ENCODE results near the gene CALN1. TPM values are rescaled to one million over a fixed set of nuclear protein-coding genes. Genes with fewer than 3 reads are reported as not detected.

Gene CALN1
- total RNA-seq, 1 experiment from 2014 or later: not detected

GRCh38 chr7:72152161-72153131, 259.7 kb downstream of the CALN1 start:
- no peak overlapping the region for H3K4me3 ChIP-seq (ENCODE audit: low read length)
- no peak for DNase-seq
- no peak overlapping the region for H3K27ac ChIP-seq (ENCODE audit: low read length)
- H4K20me1 ChIP-seq (ENCODE audit: insufficient read depth, low read depth, low read length): no peaks in the 10 kb centered on the region
- no peaks in the 10 kb centered on the region for H3K79me2 ChIP-seq (ENCODE audit: low read length)
- H3K9me3 ChIP-seq (ENCODE audit: low read length): no peaks in the 10 kb centered on the region
- no peak overlapping the region for H2AFZ ChIP-seq (ENCODE audit: low read length)
- no peak overlapping the region for H3K4me2 ChIP-seq (ENCODE audit: low read depth, low read length, poor library complexity, severe bottlenecking)
- no peaks in the 10 kb centered on the region; the same call in 1 of the 2 replicates for H3K9me2 ChIP-seq (replicated peaks; ENCODE audit: insufficient read depth, low read length)
- no peaks in the 10 kb centered on the region for H3K4me1 ChIP-seq (ENCODE audit: low read length)
- no peaks in the 10 kb centered on the region for H3K27me3 ChIP-seq (ENCODE audit: low read length)
- H3K9ac ChIP-seq (ENCODE audit: low read length): no peak overlapping the region
- H3K36me3 ChIP-seq (ENCODE audit: insufficient read depth, low read length): no peaks in the 10 kb centered on the region

- H3K9me2 ChIP-seq (replicated peaks; ENCODE audit: insufficient read depth, low read length): no peaks in the 10 kb centered on the region
- no peaks in the 10 kb centered on the region for H4K20me1 ChIP-seq (ENCODE audit: insufficient read depth, low read depth, low read length)
- H3K79me2 ChIP-seq (ENCODE audit: low read length): no peaks in the 10 kb centered on the region
- no peaks in the 10 kb centered on the region for H3K27me3 ChIP-seq (ENCODE audit: low read length)
- no peaks in the 10 kb centered on the region for H3K9me3 ChIP-seq (ENCODE audit: low read length)
- no peak overlapping the region for H2AFZ ChIP-seq (ENCODE audit: low read length)
- no peak for DNase-seq
- H3K36me3 ChIP-seq (ENCODE audit: insufficient read depth, low read length): no peaks in the 10 kb centered on the region
- H3K4me1 ChIP-seq (ENCODE audit: low read length): no peaks in the 10 kb centered on the region
- no peak overlapping the region for H3K27ac ChIP-seq (ENCODE audit: low read length)
- H3K9ac ChIP-seq (ENCODE audit: low read length): no peak overlapping the region
- no peak overlapping the region for H3K4me2 ChIP-seq (ENCODE audit: low read depth, low read length, poor library complexity, severe bottlenecking)
- no peak overlapping the region for H3K4me3 ChIP-seq (ENCODE audit: low read length)
These were observed 271.6 kb downstream of the CALN1 start for GRCh38 chr7:72140566-72140965.

DNA sequence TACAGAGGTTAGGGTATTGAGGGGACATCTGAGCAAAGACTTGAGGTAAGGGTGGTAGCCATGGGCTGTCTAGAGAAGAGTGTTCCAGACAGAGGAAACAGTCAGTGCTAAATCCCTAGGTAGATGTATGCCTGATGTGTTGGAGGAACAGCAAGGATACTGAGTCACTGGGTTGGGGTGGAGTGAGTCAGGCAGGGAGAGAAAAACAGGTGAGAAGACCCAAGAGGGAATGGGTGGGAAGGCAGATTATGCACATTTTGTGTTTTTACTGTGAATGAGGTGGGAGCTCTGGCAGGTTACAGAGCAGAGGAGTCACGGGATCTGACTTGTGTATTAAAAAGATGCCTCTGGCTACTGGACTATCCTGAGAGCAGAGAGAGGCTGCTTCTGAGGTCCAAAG, 285.0 kb downstream of the CALN1 start:
- Histone ChIP-seq H2AFZ (ENCODE audit: low read length) (no peak overlapping the region), H3K9ac (ENCODE audit: low read length) (no peak overlapping the region), H3K9me2 (replicated peaks; ENCODE audit: insufficient read depth, low read length) (no peaks in the 10 kb centered on the region), H3K4me2 (ENCODE audit: low read depth, low read length, poor library complexity, severe bottlenecking) (no peak overlapping the region), H4K20me1 (ENCODE audit: insufficient read depth, low read depth, low read length) (no peaks in the 10 kb centered on the region), H3K4me3 (ENCODE audit: low read length) (no peak overlapping the region), H3K36me3 (ENCODE audit: insufficient read depth, low read length) (no peaks in the 10 kb centered on the region), H3K9me3 (ENCODE audit: low read length) (no peaks in the 10 kb centered on the region), H3K4me1 (ENCODE audit: low read length) (no peaks in the 10 kb centered on the region), H3K79me2 (ENCODE audit: low read length) (no peaks in the 10 kb centered on the region), H3K27me3 (ENCODE audit: low read length) (no peaks in the 10 kb centered on the region), H3K27ac (ENCODE audit: low read length) (no peak overlapping the region)
- DNase-seq: no peak

DNA sequence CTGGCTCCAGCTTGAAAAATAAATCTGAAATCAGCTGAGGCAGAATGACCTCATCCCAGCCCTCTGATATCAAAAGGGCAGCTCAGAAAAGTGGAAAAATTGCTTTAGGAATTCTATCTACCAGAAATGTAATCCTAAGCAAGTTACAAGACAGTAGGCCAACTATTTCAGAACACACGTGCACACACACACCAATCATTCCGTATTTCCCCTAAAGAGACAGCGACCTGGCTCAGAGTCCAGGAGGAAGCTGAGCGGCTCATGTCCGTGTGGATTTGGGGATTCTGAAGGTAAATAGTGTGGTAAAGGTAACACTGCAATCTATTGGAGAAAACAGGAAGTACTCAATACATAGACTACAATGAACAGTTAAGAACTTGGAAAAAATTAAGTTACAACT, 288.2 kb downstream of the CALN1 start:
- Histone ChIP-seq H3K36me3 (ENCODE audit: insufficient read depth, low read length) (no peaks in the 10 kb centered on the region), H3K27me3 (ENCODE audit: low read length) (no peaks in the 10 kb centered on the region), H3K79me2 (ENCODE audit: low read length) (no peaks in the 10 kb centered on the region), H3K4me1 (ENCODE audit: low read length) (no peaks in the 10 kb centered on the region), H3K9me3 (ENCODE audit: low read length) (no peaks in the 10 kb centered on the region), H3K4me3 (ENCODE audit: low read length) (no peak overlapping the region), H3K9me2 (replicated peaks; ENCODE audit: insufficient read depth, low read length) (no peaks in the 10 kb centered on the region), H3K9ac (ENCODE audit: low read length) (no peak overlapping the region), H3K4me2 (ENCODE audit: low read depth, low read length, poor library complexity, severe bottlenecking) (no peak overlapping the region), H4K20me1 (ENCODE audit: insufficient read depth, low read depth, low read length) (no peaks in the 10 kb centered on the region), H2AFZ (ENCODE audit: low read length) (no peak overlapping the region), H3K27ac (ENCODE audit: low read length) (no peak overlapping the region)
- DNase-seq: no peak

- H3K9me3 ChIP-seq (ENCODE audit: low read length): no peaks in the 10 kb centered on the region
- H3K27ac ChIP-seq (ENCODE audit: low read length): no peak overlapping the region
- no peaks in the 10 kb centered on the region for H3K27me3 ChIP-seq (ENCODE audit: low read length)
- no peaks in the 10 kb centered on the region for H3K79me2 ChIP-seq (ENCODE audit: low read length)
- H2AFZ ChIP-seq (ENCODE audit: low read length): no peak overlapping the region
- no peak overlapping the region for H3K4me2 ChIP-seq (ENCODE audit: low read depth, low read length, poor library complexity, severe bottlenecking)
- no peaks in the 10 kb centered on the region for H3K4me1 ChIP-seq (ENCODE audit: low read length)
- no peak overlapping the region for H3K9ac ChIP-seq (ENCODE audit: low read length)
- H4K20me1 ChIP-seq (ENCODE audit: insufficient read depth, low read depth, low read length): no peaks in the 10 kb centered on the region
- DNase-seq: no peak
- H3K4me3 ChIP-seq (ENCODE audit: low read length): no peak overlapping the region
- H3K36me3 ChIP-seq (ENCODE audit: insufficient read depth, low read length): no peaks in the 10 kb centered on the region
- no peaks in the 10 kb centered on the region for H3K9me2 ChIP-seq (replicated peaks; ENCODE audit: insufficient read depth, low read length)
These were observed 293.8 kb downstream of the CALN1 start for GRCh38 chr7:72118366-72118765.

DNA sequence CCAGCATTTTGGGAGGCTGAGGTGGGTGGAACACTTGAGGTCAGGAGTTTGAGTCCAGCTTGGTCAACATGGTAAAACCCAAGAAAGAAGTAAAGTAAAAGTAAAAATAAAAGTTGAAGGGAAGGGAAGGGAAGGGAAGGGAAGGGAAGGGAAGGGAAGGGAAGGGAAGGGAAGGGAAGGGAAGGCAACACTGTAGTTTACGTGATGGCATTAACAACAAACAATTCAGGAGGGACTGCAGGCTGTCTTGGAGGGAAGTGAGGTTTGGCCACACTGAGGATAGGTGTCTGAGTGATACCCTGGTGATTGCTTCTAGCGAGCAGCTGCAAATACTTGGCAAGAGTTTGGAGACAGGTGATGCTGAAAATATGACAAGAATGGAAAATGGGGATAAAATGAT, 298.0 kb downstream of the CALN1 start:
- no peaks in the 10 kb centered on the region for H3K9me2 ChIP-seq (replicated peaks; ENCODE audit: insufficient read depth, low read length)
- H3K9me3 ChIP-seq (ENCODE audit: low read length): no peaks in the 10 kb centered on the region
- H3K27me3 ChIP-seq (ENCODE audit: low read length): no peaks in the 10 kb centered on the region
- H3K27ac ChIP-seq (ENCODE audit: low read length): no peak overlapping the region
- no peaks in the 10 kb centered on the region for H3K36me3 ChIP-seq (ENCODE audit: insufficient read depth, low read length)
- no peak for DNase-seq
- no peak overlapping the region for H3K4me2 ChIP-seq (ENCODE audit: low read depth, low read length, poor library complexity, severe bottlenecking)
- H3K79me2 ChIP-seq (ENCODE audit: low read length): no peaks in the 10 kb centered on the region
- no peak overlapping the region for H2AFZ ChIP-seq (ENCODE audit: low read length)
- H3K4me3 ChIP-seq (ENCODE audit: low read length): no peak overlapping the region
- no peaks in the 10 kb centered on the region for H4K20me1 ChIP-seq (ENCODE audit: insufficient read depth, low read depth, low read length)
- no peak overlapping the region for H3K9ac ChIP-seq (ENCODE audit: low read length)
- H3K4me1 ChIP-seq (ENCODE audit: low read length): no peaks in the 10 kb centered on the region

- H2AFZ ChIP-seq (ENCODE audit: low read length): no peak overlapping the region
- no peaks in the 10 kb centered on the region for H3K27me3 ChIP-seq (ENCODE audit: low read length)
- no peaks in the 10 kb centered on the region for H3K36me3 ChIP-seq (ENCODE audit: insufficient read depth, low read length)
- no peak overlapping the region for H3K9ac ChIP-seq (ENCODE audit: low read length)
- no peaks in the 10 kb centered on the region for H4K20me1 ChIP-seq (ENCODE audit: insufficient read depth, low read depth, low read length)
- no peaks in the 10 kb centered on the region for H3K4me1 ChIP-seq (ENCODE audit: low read length)
- H3K27ac ChIP-seq (ENCODE audit: low read length): no peak overlapping the region
- no peaks in the 10 kb centered on the region; the same call in 1 of the 2 replicates for H3K9me3 ChIP-seq (ENCODE audit: low read length)
- DNase-seq: no peak
- H3K9me2 ChIP-seq (replicated peaks; ENCODE audit: insufficient read depth, low read length): no peaks in the 10 kb centered on the region
- no peak overlapping the region for H3K4me3 ChIP-seq (ENCODE audit: low read length)
- H3K4me2 ChIP-seq (ENCODE audit: low read depth, low read length, poor library complexity, severe bottlenecking): no peak overlapping the region
- H3K79me2 ChIP-seq (ENCODE audit: low read length): no peaks in the 10 kb centered on the region
These were observed 299.1 kb downstream of the CALN1 start for GRCh38 chr7:72112992-72113391.

- no peaks in the 10 kb centered on the region for H4K20me1 ChIP-seq (ENCODE audit: insufficient read depth, low read depth, low read length)
- H3K27me3 ChIP-seq (ENCODE audit: low read length): 0 out of 2 replicates have a peak, but pooled peaks cover 3% of the 10 kb centered on the region
- H3K9me2 ChIP-seq (replicated peaks; ENCODE audit: insufficient read depth, low read length): no peaks in the 10 kb centered on the region
- H3K9me3 ChIP-seq (ENCODE audit: low read length): no peaks in the 10 kb centered on the region; the same call in 1 of the 2 replicates
- no peaks in the 10 kb centered on the region for H3K36me3 ChIP-seq (ENCODE audit: insufficient read depth, low read length)
- H3K79me2 ChIP-seq (ENCODE audit: low read length): no peaks in the 10 kb centered on the region
- no peaks in the 10 kb centered on the region for H3K4me1 ChIP-seq (ENCODE audit: low read length)
- no peak overlapping the region for H3K4me3 ChIP-seq (ENCODE audit: low read length)
- no peak for DNase-seq
- no peak overlapping the region for H2AFZ ChIP-seq (ENCODE audit: low read length)
- H3K4me2 ChIP-seq (ENCODE audit: low read depth, low read length, poor library complexity, severe bottlenecking): no peak overlapping the region
- no peak overlapping the region for H3K9ac ChIP-seq (ENCODE audit: low read length)
- H3K27ac ChIP-seq (ENCODE audit: low read length): no peak overlapping the region
These were observed 299.6 kb downstream of the CALN1 start for GRCh38 chr7:72112530-72112929.
